GM23338 (cell line): ENCODE data around the gene CD24. TPM values are rescaled to one million over a fixed set of nuclear protein-coding genes. Genes with fewer than 3 reads are reported as not detected.

Experiments used
- ATAC-seq: fragments of 200-7000 bp; cut with Tn5 transposase; 3 replicates; pipeline ENCODE4 v1.9.1; 2020
- DNase-seq: peaks from one replicate; pipeline ENCODE4 v3.0.0-alpha.2; 2015; ENCODE audit warnings: low spot score
- H2AFZ ChIP-seq: fragments of 200-600 bp; sonication (generic); 2 replicates; pipeline ENCODE4 v1.8.0; 2016; ENCODE audit warnings: antibody characterized with exemption, mild to moderate bottlenecking, moderate library complexity
- H3F3A ChIP-seq: fragments of 200-600 bp; sonication (generic); replicated peaks from 2 replicates; pipeline ENCODE4 v1.8.0; 2017; ENCODE audit warnings: antibody characterized with exemption, mixed run types, low read depth
- H3K27ac ChIP-seq: fragments of 200-600 bp; sonication (generic); 2 replicates; pipeline ENCODE4 v1.6.1; 2016; ENCODE audit warnings: low read depth
- H3K27me3 ChIP-seq: fragments of 200-600 bp; sonication (generic); 2 replicates; pipeline ENCODE4 v1.8.0; 2016; ENCODE audit warnings: mild to moderate bottlenecking, mixed run types, moderate library complexity; ENCODE audit not compliant: insufficient read depth
- H3K36me3 ChIP-seq: fragments of 200-600 bp; sonication (generic); 2 replicates; pipeline ENCODE4 v1.8.0; 2016; ENCODE audit warnings: mild to moderate bottlenecking; ENCODE audit not compliant: insufficient read depth
- H3K4me1 ChIP-seq: fragments of 200-600 bp; sonication (generic); 2 replicates; pipeline ENCODE4 v1.8.0; 2016; ENCODE audit warnings: mild to moderate bottlenecking, moderate library complexity; ENCODE audit not compliant: insufficient read depth
- H3K4me2 ChIP-seq: fragments of 200-600 bp; sonication (generic); 2 replicates; pipeline ENCODE4 v1.7.1; 2017; ENCODE audit warnings: mixed run types
- H3K4me3 ChIP-seq: fragments of 200-600 bp; sonication (generic); 2 replicates; pipeline ENCODE4 v1.6.1; 2016; ENCODE audit warnings: mixed run types
- H3K79me2 ChIP-seq: fragments of 200-600 bp; sonication (generic); replicated peaks from 2 replicates; pipeline ENCODE4 v1.8.0; 2017; ENCODE audit warnings: mild to moderate bottlenecking; ENCODE audit not compliant: insufficient read depth
- H3K9me2 ChIP-seq: fragments of 200-600 bp; sonication (generic); 2 replicates; pipeline ENCODE4 v1.8.0; 2017; ENCODE audit not compliant: insufficient read depth
- H4K20me1 ChIP-seq: fragments of 200-600 bp; sonication (generic); replicated peaks from 2 replicates; pipeline ENCODE4 v1.8.0; 2017; ENCODE audit warnings: mild to moderate bottlenecking; ENCODE audit not compliant: insufficient read depth
- H3K27ac Mint-ChIP-seq: 2 replicates; pipeline ENCODE4 v1.8.0; 2020; ENCODE audit warnings: inconsistent platforms, mild to moderate bottlenecking, moderate library complexity, mixed read lengths
- H3K27me3 Mint-ChIP-seq: 3 replicates; pipeline ENCODE4 v1.8.0; 2022; ENCODE audit warnings: low read depth, mild to moderate bottlenecking, moderate library complexity, mixed read lengths, inconsistent platforms; ENCODE audit not compliant: insufficient read depth, poor library complexity
- H3K36me3 Mint-ChIP-seq: 3 replicates; pipeline ENCODE4 v1.8.0; 2021; ENCODE audit warnings: low read depth, mild to moderate bottlenecking, inconsistent platforms, moderate library complexity, mixed read lengths
- H3K4me1 Mint-ChIP-seq: 3 replicates; pipeline ENCODE4 v1.8.0; 2020; ENCODE audit warnings: mild to moderate bottlenecking, inconsistent platforms, mixed read lengths
- H3K4me3 Mint-ChIP-seq: 3 replicates; pipeline ENCODE4 v1.8.0; 2021; ENCODE audit warnings: moderate library complexity, mild to moderate bottlenecking, inconsistent platforms, mixed read lengths
- H3K9me3 Mint-ChIP-seq: 3 replicates; pipeline ENCODE4 v1.8.0; 2020; ENCODE audit warnings: moderate library complexity, mild to moderate bottlenecking, inconsistent platforms, mixed read lengths
- CREB1 ChIP-seq: fragments of 250-450 bp; sonication (Bioruptor Pico); IDR thresholded peaks from 2 replicates; pipeline ENCODE4 v1.5.0; 2020; ENCODE audit warnings: low read depth, mild to moderate bottlenecking, moderate library complexity
- CTCF ChIP-seq, 2 experiments: fragments of 200-600 bp in 1 of 2; sonication (generic) in 1 of 2; conservative IDR thresholded peaks; 2 replicates each; pipeline versions ENCODE4 v1.5.1 to v1.6.1; 2016 to 2017; ENCODE audit warnings: antibody characterized with exemption in 2 of 2, low read depth in 2 of 2, mild to moderate bottlenecking in 2 of 2, moderate library complexity in 1 of 2
- ETS1 ChIP-seq: IDR thresholded peaks from 2 replicates; pipeline ENCODE4 v1.6.1; 2016; ENCODE audit warnings: antibody characterized with exemption
- EZH2 ChIP-seq: fragments of 200-600 bp; sonication (generic); IDR thresholded peaks from one replicate; pipeline ENCODE4 v1.8.0; 2017; ENCODE audit warnings: antibody characterized with exemption, mild to moderate bottlenecking, low read depth; ENCODE audit not compliant: unreplicated experiment
- EZH2phosphoT487 ChIP-seq: fragments of 200-600 bp; sonication (generic); IDR thresholded peaks from one replicate; pipeline ENCODE4 v1.8.1; 2018; ENCODE audit warnings: antibody characterized with exemption; ENCODE audit not compliant: unreplicated experiment
- JUNB ChIP-seq: IDR thresholded peaks from one replicate; pipeline ENCODE4 v1.6.1; 2016; ENCODE audit warnings: antibody characterized with exemption; ENCODE audit not compliant: unreplicated experiment
- NANOG ChIP-seq: IDR thresholded peaks from 2 replicates; pipeline ENCODE4 v1.6.1; 2016; ENCODE audit warnings: antibody characterized with exemption, borderline replicate concordance
- POLR2AphosphoS5 ChIP-seq: IDR thresholded peaks from 2 replicates; pipeline ENCODE4 v1.6.1; 2016; ENCODE audit warnings: antibody characterized with exemption, low read depth
- REST ChIP-seq: IDR thresholded peaks from one replicate; pipeline ENCODE4 v1.6.1; 2018; ENCODE audit warnings: antibody characterized with exemption; ENCODE audit not compliant: unreplicated experiment
- STAT1 ChIP-seq: IDR thresholded peaks from one replicate; pipeline ENCODE4 v1.6.1; 2016; ENCODE audit warnings: antibody characterized with exemption; ENCODE audit not compliant: unreplicated experiment
- ZNF114 ChIP-seq: fragments of 250-450 bp; sonication (Bioruptor Pico); IDR thresholded peaks from 2 replicates; pipeline ENCODE4 v1.5.0; 2020; ENCODE audit warnings: mild to moderate bottlenecking, moderate library complexity
- ZNF331 ChIP-seq: fragments of 250-450 bp; sonication (Bioruptor Pico); IDR thresholded peaks from 2 replicates; pipeline ENCODE4 v1.5.0; 2020; ENCODE audit warnings: low read depth, mild to moderate bottlenecking, moderate library complexity
- ZNF462 ChIP-seq: fragments of 250-450 bp; sonication (Bioruptor Pico); IDR thresholded peaks from 2 replicates; pipeline ENCODE4 v1.5.0; 2020; ENCODE audit warnings: mild to moderate bottlenecking, moderate library complexity
- long read RNA-seq: library from polyadenylated mRNA; unstranded; transcript quantifications from one replicate; pipeline ENCODE4 v2.0.0, GENCODE V29; 2020; ENCODE audit not compliant: unreplicated experiment
- polyA plus RNA-seq: library from polyadenylated mRNA; unstranded; fragments of >200 nt; fragmentation: Nextera tagmentation; extraction: Ambion mirVana; gene quantifications from 2 replicates; pipeline ENCODE4 v1.2.1, GENCODE V29; 2016
- total RNA-seq: library from RNA; depleted of rRNA; stranded (reverse); fragments of >200 nt; shearing (Covaris generic); gene quantifications from 2 replicates; pipeline ENCODE4 v1.2.3, GENCODE V29; 2014; rRNA removed

CD24 gene
- total RNA-seq (2,810 and 2,907 TPM in 2 replicates), polyA plus RNA-seq (1,325 and 1,373 TPM in 2 replicates)
- long read RNA-seq, transcript CD24-201 (2 exons, 2,180 nt) = major isoform, 1,076 of 1,144 reads
- long read RNA-seq, transcript CD24-202 (3 exons, 802 nt) = minor isoform, 13 of 1,144 reads
- long read RNA-seq, transcript CD24-204 (3 exons, 2,513 nt) = minor isoform, 16 of 1,144 reads
- long read RNA-seq, partial matches to known transcripts = 0 of 1,144 reads
- long read RNA-seq, other reads (novel, unspliced or antisense) = 38 of 1,144 reads

- Histone ChIP-seq H3F3A (peaks cover 30% of the 10 kb centered on the region), H3K27me3 (no peaks in the 10 kb centered on the region), H3K9me2 (no peaks in the 10 kb centered on the region), H3K27ac (peak within 1 kb of the TSS; percentile 96), H3K4me1 (peaks cover 19% of the 10 kb centered on the region), H3K36me3 (peaks cover 31% of the 10 kb centered on the region), H3K4me2 (peak within 1 kb of the TSS; percentile 81), H3K79me2 (peaks cover 73% of the 10 kb centered on the region), H3K4me3 (peak within 1 kb of the TSS; percentile 89), H4K20me1 (peaks cover 22% of the 10 kb centered on the region), H2AFZ (no peak within 1 kb of the TSS)
- Mint-ChIP-seq H3K9me3 (peaks cover 24% of the 10 kb centered on the region; the same call in 2 of the 3 replicates), H3K4me1 (peaks cover 29% of the 10 kb centered on the region), H3K36me3 (peaks cover 50% of the 10 kb centered on the region), H3K27ac (peak within 1 kb of the TSS; percentile 94), H3K4me3 (peak within 1 kb of the TSS; percentile 86), H3K27me3 (peaks cover 44% of the 10 kb centered on the region)
- TF ChIP-seq ETS1 = peak; percentile 39
- no peak for TF ChIP-seq CTCF (conservative IDR thresholded peaks at IDR 0.05; ENCODE audit: low read depth in 2 of 2)
- no peak for TF ChIP-seq EZH2
- TF ChIP-seq ZNF462 (CRISPR knock-in tag) = no peak
- no peak for TF ChIP-seq EZH2phosphoT487
- TF ChIP-seq ZNF114 (CRISPR knock-in tag) = no peak
- TF ChIP-seq JUNB = no peak
- TF ChIP-seq REST = no peak
- TF ChIP-seq ZNF331 (CRISPR knock-in tag) = no peak
- no peak for TF ChIP-seq NANOG
- TF ChIP-seq POLR2AphosphoS5 = peak; percentile 92
- TF ChIP-seq STAT1 = no peak
- TF ChIP-seq CREB1 = peak; percentile 74
- DNase-seq (peak; percentile 81), ATAC-seq (peak; percentile 42)
Observed at GRCh38 chr6:106974336-106974998, at the start of gene CD24. TSS of gene CD24 (minus strand) at chr6:106974729. CDS start at chr6:106974646, 83 bp downstream.
